ENCODE data around the gene SAMD10. TPM values are rescaled to one million over a fixed set of nuclear protein-coding genes. Genes with fewer than 3 reads are reported as not detected.

SAMD10 gene
- total RNA-seq, 1 donor from 2014 or later = 9.5 TPM

DNA sequence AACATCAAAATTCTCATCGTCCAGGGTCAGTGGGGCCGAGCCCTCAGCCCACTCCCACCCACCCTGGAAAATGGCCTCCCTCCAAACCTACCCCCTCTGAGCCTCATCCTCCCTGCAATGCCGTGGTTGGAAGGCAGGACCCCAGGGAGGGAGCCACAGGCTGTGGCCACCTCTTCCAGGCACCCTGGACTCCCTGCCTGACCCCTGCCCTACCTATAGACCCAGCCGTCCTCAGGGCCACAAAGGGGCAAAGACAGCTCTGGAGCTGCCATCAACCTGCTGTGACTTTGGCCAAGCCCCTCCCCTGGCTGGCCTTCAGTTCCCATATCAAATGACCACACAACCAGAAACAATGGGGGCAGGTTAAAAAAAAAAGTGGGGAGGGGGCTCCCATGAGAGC, 21.0 kb downstream of the SAMD10 start:
- H3K4me3 ChIP-seq (ENCODE audit: low read depth, low read length) = no peak overlapping the region
- no peak for DNase-seq (ENCODE audit: low read depth)
- TF ChIP-seq, protein P1, sequence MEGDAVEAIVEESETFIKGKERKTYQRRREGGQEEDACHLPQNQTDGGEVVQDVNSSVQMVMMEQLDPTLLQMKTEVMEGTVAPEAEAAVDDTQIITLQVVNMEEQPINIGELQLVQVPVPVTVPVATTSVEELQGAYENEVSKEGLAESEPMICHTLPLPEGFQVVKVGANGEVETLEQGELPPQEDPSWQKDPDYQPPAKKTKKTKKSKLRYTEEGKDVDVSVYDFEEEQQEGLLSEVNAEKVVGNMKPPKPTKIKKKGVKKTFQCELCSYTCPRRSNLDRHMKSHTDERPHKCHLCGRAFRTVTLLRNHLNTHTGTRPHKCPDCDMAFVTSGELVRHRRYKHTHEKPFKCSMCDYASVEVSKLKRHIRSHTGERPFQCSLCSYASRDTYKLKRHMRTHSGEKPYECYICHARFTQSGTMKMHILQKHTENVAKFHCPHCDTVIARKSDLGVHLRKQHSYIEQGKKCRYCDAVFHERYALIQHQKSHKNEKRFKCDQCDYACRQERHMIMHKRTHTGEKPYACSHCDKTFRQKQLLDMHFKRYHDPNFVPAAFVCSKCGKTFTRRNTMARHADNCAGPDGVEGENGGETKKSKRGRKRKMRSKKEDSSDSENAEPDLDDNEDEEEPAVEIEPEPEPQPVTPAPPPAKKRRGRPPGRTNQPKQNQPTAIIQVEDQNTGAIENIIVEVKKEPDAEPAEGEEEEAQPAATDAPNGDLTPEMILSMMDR (conservative IDR thresholded peaks at IDR 0.05; ENCODE audit: low read depth, low read length) = no peak

DNA sequence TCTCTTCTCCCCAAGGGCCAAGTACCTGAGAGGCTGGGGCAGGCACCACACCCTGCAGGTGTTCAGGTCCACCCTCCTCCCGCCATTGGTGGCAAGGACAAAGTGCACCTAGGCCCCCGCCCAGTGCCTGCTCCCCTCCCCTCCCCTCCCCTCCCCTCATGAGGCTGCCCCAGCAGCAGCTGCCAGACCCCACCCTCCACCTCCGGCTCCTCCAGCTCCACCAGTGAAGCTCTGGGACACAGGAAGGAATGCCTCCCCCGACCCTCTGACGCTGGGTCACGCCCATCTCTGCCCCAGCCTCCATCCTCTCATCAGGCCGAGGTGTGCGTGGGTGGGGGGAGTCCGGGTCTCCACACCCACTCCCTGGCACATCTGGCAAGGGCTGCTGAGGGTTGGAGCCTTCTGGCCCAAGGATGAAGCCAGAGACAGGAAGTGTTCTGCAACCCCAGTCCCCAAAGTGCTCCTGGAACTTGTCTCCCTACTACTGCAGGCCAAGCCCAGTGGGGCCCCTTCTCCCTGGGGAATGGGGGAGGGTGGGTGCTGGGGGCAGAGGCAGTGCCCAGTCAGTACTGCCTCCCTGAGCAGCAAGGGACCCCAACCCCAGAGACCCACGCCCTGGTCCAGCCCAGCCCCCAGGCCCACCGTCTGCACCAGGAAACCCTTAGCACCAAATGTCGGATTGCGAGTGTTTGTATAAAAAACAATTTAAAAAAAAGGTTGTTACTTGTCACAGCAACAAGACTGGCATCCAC, 21.6 kb downstream of the SAMD10 start:
- H3K4me3 ChIP-seq (ENCODE audit: low read depth, low read length) = peak overlapping the region; percentile 64

DNA sequence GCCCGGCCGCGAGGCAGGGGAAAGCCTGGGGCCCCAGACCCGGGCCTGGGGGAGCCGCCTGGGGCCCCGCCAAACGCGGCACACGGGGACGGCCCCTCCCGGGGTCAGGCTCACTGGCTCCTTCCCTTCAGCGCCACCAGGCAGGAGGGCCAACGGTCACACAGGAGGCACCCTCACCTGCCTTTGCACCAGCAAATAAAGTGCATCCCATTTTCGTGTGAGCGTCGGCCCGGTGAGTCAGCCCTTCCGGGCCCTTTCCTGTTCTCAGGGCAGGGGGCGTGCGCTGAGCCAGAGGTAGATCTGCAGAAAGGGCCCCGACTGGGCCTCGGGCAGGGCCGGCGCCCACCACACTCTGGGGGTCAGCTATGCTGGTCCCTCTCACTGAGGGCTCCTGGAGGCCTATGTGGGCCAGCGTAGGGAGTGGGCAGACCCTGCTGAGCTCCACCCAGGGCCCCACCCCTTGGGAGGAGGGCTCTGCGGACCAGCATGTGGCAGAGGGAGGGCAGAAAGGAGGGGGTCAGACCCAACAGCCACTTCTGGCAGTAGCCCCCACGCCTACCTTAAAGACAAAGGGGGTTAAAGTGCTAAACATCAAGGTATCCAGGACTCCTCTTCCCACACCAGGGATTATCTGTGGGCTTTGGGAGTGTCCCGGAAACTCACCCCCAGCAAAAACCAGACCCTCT, 22.3 kb downstream of the SAMD10 start:
- peak overlapping the region; percentile 64 for H3K4me3 ChIP-seq (ENCODE audit: low read depth, low read length)
- no peak for DNase-seq (ENCODE audit: low read depth)
- TF ChIP-seq, protein P1 (conservative IDR thresholded peaks at IDR 0.05; ENCODE audit: low read depth, low read length) = no peak

More for the DNA sequence above, 21.6 kb downstream of the SAMD10 start:
- DNase-seq (ENCODE audit: low read depth) = no peak
- TF ChIP-seq, protein P1 (conservative IDR thresholded peaks at IDR 0.05; ENCODE audit: low read depth, low read length) = no peak

DNA sequence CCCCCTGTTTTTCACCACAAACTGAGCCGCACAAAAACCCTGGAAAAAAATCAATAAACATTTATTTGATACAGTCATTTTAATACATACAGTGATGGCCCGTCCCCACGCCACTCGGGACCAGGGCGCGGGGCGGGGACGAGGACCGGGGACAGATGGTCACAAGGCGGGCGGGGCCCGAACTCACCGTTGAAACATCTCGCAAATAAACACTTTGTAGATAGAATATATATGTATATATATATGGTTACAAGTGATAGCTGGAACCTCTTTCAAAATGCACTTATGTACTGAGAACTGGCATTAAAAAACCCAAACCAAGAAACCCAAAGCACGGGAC, 22.8 kb downstream of the SAMD10 start:
- H3K4me3 ChIP-seq (ENCODE audit: low read depth, low read length) = peak overlapping the region; percentile 64
- TF ChIP-seq, protein P1 (conservative IDR thresholded peaks at IDR 0.05; ENCODE audit: low read depth, low read length) = no peak
- no peak for DNase-seq (ENCODE audit: low read depth)

DNA sequence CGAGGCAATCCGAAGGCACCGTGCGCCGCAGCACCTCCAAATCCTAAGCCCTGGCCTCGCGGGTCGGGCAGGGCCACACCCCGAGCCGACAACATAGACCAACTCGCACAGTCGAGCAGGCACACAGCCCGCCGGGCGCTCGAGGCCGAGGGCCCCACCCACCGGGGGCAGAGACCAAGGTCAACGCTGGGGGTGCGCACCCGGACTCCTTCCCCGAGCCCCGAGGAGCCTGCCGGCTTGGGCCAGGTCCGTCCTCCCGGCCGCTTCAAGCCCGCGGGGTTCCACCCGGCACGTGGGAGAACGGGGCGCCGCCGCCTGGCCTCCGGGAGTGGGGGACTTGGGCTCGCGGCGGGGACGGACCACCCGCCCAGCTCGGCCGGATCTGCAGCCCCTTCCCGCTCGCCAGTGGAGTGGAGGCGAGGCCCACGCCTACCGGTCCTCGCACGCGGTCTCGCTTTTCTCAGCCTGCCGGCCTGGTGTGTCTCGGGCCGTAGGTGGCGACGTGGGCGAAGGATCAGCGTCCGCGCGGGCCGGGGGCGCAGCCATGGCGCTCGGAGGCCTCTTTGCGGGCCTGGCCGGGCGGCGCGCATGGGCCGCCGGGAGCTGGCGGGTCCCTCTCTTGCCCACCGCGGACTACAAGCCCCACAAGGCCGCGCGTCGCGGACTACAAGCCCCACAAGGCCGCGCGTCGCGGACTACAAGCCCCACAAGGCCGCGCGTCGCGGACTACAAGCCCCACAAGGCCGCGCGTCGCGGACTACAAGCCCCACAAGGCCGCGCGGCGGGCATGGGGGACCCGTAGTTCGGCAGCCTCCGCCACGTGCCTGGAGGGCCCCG, 23.4 kb downstream of the SAMD10 start, which contains the start of gene UCKL1:
TSS of gene UCKL1 (minus strand) at position 590 of the 837 bp plus-strand sequence. CDS start at position 546, 44 bp downstream.
- H3K4me3 ChIP-seq (ENCODE audit: low read depth, low read length) = peak within 1 kb of the TSS; percentile 97
- DNase-seq (ENCODE audit: low read depth) = no peak
- TF ChIP-seq, protein P1 (conservative IDR thresholded peaks at IDR 0.05; ENCODE audit: low read depth, low read length) = no peak

DNA sequence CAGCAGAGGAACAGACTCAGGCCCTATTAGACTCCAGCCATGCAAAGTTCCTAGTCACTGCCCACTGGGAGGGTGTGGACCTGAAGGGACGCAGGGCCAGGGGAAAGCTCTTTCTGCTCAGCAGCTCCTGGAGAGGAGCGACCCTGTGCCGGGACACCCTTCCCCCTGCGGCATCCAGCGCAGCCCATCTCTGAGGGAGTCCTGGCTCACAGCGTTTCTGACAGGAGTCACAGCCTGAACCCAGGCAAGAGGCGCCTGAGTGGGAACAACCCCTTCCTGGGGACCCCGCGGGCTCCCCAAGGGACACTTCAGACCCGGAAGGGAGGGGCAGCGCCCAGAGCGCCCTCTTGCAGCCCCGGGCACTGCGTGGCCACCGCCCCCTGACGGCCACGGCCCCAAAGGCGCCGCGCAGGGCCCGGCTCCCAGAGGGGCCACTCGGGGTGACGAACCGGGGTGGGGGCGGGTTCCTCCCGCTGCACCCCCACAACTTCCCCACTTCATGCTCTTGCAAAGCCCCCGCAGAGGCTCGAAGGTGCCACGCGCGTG, 24.1 kb downstream of the SAMD10 start:
- no peak for DNase-seq (ENCODE audit: low read depth)
- TF ChIP-seq, protein P1 (conservative IDR thresholded peaks at IDR 0.05; ENCODE audit: low read depth, low read length) = peak; percentile 37

More for the DNA sequence above, 24.1 kb downstream of the SAMD10 start:
- H3K4me3 ChIP-seq (ENCODE audit: low read depth, low read length) = peak overlapping the region; percentile 97
